GM19467 (cell line): ENCODE measurements around the gene MYH15.

Experiments used
- ATAC-seq: cut with Tn5 transposase; IDR thresholded peaks from one replicate; pipeline ENCODE4 v1.9.1; 2021; ENCODE audit warnings: mild to moderate bottlenecking, moderate library complexity; ENCODE audit not compliant: unreplicated experiment

MYH15 gene

GRCh38 chr3:108473711-108474110 lies 36.7 kb downstream of the MYH15 start:
- ATAC-seq = no peak

- no peak for ATAC-seq
Observed at GRCh38 chr3:108472001-108472591, 38.3 kb downstream of the MYH15 start.

DNA sequence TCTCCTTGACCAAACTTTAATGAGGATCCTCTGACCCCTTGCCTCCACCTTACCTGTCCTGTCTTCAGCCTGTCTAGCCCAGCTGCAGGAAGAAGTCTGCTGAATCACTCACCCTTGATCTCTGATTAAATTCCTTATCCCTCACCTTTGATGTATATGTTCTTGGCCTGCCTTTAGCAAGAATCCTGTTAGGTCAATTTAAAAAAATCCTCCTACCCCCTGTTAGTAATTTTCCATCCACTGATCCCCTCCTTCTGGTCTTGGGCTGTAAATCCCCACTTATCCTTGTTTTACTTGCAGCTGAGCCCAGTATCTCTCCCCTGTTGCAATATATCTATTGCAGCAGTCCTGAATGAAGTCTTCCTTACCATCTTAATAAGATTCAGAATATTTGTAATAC lies 39.0 kb downstream of the MYH15 start:
- no peak for ATAC-seq

DNA sequence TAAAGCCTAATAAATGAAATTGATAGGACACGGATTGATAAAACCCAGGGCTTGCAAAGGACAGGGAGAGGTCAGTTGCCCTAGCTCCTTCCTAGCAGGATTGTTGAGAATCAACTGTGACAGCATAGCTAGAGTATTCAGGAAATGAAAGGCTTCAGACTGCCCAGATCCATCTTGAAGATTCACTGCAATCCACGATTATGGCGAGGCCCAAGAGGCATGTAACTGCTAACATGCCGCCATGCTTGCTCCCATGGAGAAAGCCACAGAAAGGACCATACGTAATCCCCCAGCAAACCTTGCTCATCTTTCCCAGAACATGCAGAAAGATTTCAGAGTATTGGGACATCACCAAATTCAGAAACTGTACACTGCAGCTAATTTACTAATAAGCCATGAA lies 41.3 kb downstream of the MYH15 start:
- ATAC-seq = no peak

- no peak for ATAC-seq
Observed at GRCh38 chr3:108468577-108468976, 41.8 kb downstream of the MYH15 start.

- ATAC-seq = no peak
Observed at GRCh38 chr3:108462899-108463298, 47.5 kb downstream of the MYH15 start.

- ATAC-seq = no peak
Observed at GRCh38 chr3:108461661-108462111, 48.7 kb downstream of the MYH15 start.

DNA sequence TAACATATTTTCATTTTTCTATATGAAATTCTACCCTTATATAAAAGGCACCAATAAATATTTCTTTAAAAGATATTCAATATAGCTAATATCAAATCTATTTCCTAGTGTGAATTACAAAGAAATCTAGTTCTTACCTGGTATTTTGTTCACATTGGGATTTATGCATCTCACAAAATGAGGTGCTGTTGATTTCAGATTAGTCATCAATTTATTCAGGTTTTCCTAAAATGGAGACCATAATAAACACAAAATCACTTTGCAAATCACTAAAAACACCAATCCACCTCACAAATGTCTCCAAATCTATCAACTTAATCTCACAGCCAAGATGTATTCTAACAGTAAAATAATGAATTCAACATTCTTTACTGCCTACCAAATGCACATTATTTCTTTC lies 51.2 kb downstream of the MYH15 start:
- no peak for ATAC-seq

DNA sequence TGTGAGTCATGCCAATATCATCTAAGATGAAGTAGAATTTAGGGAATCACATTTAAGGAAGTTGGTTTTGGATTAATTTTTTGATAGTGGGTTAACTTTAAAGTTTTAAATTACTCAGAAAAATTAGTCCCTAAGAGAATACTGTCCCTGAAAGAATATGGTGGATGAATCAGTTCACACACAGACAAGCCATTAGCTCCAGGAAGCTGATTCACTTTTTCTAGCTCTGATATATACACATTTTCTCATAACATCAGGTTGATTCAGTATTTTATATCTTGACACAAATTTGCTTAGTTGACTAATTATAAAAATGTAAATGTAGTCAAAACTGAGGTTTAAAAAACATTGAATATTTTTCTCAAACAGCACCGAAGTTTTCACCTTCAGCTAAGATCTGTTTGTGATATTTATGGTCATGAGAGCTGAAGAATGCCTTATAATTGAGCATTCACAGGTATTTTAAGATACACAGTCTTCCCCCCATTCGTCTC lies 55.1 kb downstream of the MYH15 start:
- ATAC-seq = no peak

- no peak for ATAC-seq
Observed at GRCh38 chr3:108453565-108453964, 56.8 kb downstream of the MYH15 start.

DNA sequence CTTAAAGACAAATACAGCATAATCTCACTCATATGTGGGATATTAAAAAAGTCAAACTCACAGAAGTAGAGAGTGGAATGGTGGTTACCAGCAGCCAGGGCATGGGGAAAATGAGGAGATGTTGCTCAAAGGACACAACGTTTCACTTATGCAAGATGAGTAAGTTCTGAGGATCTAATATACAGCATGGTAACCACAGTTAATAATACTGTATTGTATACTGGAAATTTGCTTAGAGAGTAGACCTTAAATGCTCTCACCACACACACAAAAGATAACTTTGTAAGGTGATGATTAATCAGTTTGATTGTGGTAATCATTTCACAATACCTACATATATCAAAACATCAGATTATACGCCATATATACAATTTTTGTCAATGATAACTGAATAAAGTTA lies 60.0 kb downstream of the MYH15 start:
- no peak for ATAC-seq

DNA sequence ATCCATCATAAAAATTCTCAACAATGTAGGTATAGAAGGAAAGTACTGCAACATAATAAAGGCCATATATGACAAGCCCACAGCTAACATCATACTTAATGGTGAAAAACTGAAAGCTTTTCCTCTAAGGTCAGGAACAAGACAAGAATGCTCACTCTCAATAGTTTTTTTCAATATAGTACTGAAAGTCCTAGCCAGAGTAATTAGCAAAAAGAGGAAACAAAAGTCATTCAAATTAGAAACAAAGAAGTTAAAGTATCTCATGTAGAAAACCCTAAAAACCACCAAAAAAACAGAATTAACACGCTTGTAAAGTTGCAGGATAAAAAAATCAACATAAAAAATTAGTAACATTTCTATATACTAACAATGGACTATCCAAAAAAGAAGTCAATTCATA lies 61.8 kb downstream of the MYH15 start:
- no peak for ATAC-seq

GRCh38 chr3:108447096-108447847 lies 63.1 kb downstream of the MYH15 start:
- ATAC-seq = no peak

DNA sequence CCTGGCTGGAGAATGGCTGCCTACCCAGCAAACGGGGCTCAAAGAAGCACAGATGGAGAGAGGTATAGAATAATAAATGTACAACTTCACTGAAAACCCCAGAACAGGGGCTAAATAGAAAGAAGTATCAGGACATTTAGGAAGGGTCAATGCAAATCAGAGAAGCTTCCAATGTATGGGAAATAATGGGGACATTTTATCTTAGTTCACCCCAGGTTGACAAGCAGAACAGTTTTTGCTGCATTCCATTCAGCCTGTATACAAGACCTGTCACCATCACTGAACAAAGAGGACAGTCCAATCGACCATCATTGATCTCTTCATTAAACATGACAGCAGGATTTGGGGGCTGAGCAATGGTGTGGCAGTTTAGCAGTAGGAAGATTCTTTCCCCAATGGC lies 68.1 kb downstream of the MYH15 start:
- ATAC-seq = no peak

DNA sequence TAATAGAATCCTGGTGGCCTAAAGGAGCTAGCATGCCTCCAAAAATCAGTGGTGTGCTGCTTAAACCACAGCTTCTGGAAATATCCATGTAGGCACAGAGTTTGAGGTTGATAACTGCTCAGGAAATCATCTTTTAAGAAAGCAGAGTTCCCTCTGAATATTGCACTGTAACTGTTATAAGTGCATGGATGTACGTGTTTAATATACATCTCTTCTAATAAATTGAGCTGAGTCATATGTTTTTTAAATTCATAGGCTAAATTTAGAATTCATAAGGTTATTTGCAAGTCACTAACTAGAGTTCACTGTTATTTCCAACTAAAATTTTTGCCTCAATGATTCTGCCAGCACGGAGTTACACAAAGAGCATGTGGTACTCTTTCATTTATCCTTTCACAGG lies 68.9 kb downstream of the MYH15 start:
- ATAC-seq = no peak

DNA sequence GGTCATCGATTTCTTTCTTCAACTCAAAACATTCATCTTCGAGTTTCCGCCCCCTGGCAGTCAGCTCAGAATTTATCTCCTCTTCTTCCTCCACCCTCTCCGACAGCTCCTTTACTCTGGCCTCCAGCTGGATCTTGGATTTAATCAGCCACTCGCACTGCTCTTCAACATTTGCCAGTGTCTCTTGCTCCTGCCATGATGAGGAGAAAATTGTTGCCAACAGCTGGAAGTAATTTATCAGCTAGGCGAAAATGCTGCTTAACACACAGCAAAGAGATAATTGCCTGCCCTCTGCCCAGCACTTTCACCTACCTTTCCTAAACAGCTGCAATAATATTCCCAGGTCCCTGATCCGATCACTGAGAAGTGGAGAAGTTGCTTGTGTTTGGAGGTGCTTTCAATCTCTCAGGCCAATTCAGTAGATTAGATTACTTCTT lies 69.3 kb downstream of the MYH15 start:
- no peak for ATAC-seq

- ATAC-seq = no peak
Observed at GRCh38 chr3:108438542-108438941, 71.9 kb downstream of the MYH15 start.

DNA sequence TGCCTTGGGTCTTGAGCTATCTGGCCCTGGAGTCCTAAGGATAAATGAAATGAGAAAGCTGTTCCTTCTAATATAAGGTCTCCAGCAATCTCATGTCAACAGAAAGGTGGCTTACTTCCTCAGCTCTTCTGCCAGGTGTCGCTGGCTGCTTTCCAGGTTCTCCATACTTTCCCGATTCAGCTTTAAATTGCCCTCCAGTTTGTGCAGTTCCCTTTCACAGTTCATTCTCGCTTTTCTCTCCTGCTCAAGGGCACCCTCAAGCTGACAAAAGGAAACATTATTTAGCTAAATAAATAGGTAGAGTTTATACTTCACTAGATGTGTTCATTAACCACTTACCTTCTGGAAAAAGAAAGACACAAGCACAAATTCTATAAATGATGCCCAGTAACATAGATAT lies 73.0 kb downstream of the MYH15 start:
- no peak for ATAC-seq

GRCh38 chr3:108433928-108434327 lies 76.5 kb downstream of the MYH15 start:
- no peak for ATAC-seq

- no peak for ATAC-seq
Observed at GRCh38 chr3:108432431-108432830, 78.0 kb downstream of the MYH15 start.

GRCh38 chr3:108430540-108430939 lies 79.9 kb downstream of the MYH15 start:
- no peak for ATAC-seq

DNA sequence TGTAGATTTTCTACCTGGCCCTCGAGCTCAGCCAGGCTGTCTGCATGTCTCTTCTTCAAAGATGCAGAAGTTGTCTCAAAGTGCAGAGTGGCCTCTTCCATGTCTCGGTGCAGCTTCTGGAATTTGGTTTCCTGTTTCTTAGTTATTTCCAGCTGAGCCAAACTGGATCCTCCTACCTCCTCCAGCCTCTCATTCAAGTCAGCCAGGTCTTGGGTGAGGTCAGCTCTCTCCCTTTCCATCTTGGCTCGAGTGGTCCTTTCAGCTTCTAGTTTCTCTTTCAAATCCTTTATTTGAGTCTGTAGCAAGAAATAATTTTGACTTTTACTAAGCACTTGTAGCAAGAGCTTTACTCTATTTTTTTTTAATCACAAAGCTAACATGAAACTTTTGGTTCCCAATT lies 81.8 kb downstream of the MYH15 start:
- no peak for ATAC-seq

GRCh38 chr3:108420926-108421325 lies 89.5 kb downstream of the MYH15 start:
- no peak for ATAC-seq
